HepG2 (cell line): ENCODE data around the gene UGCG. TPM values are rescaled to one million over a fixed set of nuclear protein-coding genes. Genes with fewer than 3 reads are reported as not detected.

Experiments used
- EHMT2 ChIP-seq: fragments of 200-600 bp; sonication (generic); IDR thresholded peaks from 2 replicates; pipeline ENCODE4 v1.7.0; 2017; ENCODE audit warnings: antibody characterized with exemption, low read depth, low read length, borderline replicate concordance
- FOXO4 ChIP-seq: sonication (generic); formaldehyde crosslinking; conservative IDR thresholded peaks from 2 replicates; pipeline ENCODE4 v1.8.1; 2023; ENCODE audit warnings: missing genetic modification reagents
- GABPA ChIP-seq, 2 experiments: IDR thresholded peaks; 2 replicates each; pipeline ENCODE4 v1.6.1; 2011 to 2016; ENCODE audit warnings: low read depth in 2 of 2, low read length in 1 of 2, missing biosample characterization in 1 of 2, missing genetic modification characterization in 1 of 2
- GRHL1 ChIP-seq: sonication (generic); formaldehyde crosslinking; conservative IDR thresholded peaks from 2 replicates; pipeline ENCODE4 v1.8.0; 2022; ENCODE audit warnings: missing genetic modification reagents
- HDAC1 ChIP-seq: sonication (generic); formaldehyde crosslinking; IDR thresholded peaks from 2 replicates; pipeline ENCODE4 v1.5.1; 2020; ENCODE audit warnings: mild to moderate bottlenecking, missing genetic modification reagents
- HIVEP1 ChIP-seq: sonication (generic); formaldehyde crosslinking; IDR thresholded peaks from 2 replicates; pipeline ENCODE4 v1.4.0; 2020; ENCODE audit warnings: mild to moderate bottlenecking, missing genetic modification reagents
- HNF1A ChIP-seq, 2 experiments: sonication (generic) in 1 of 2; formaldehyde crosslinking in 1 of 2; IDR thresholded peaks; 2 replicates each; pipeline versions ENCODE4 v1.4.0 to v1.6.1; 2016 to 2020; ENCODE audit warnings: borderline replicate concordance in 1 of 2, low read depth in 1 of 2, mild to moderate bottlenecking in 1 of 2, missing genetic modification reagents in 1 of 2
- HOXA3 ChIP-seq: sonication (generic); formaldehyde crosslinking; IDR thresholded peaks from 2 replicates; pipeline ENCODE4 v1.5.0; 2020; ENCODE audit warnings: missing genetic modification reagents
- KDM2A ChIP-seq: sonication (generic); formaldehyde crosslinking; IDR thresholded peaks from 2 replicates; pipeline ENCODE4 v1.4.0; 2020; ENCODE audit warnings: low read depth, missing genetic modification reagents, borderline replicate concordance
- KMT2A ChIP-seq: sonication (generic); formaldehyde crosslinking; IDR thresholded peaks from 2 replicates; pipeline ENCODE4 v1.4.0; 2020; ENCODE audit warnings: missing genetic modification reagents
- MAFG ChIP-seq: sonication (generic); formaldehyde crosslinking; IDR thresholded peaks from 2 replicates; pipeline ENCODE4 v1.5.1; 2020; ENCODE audit warnings: mild to moderate bottlenecking, missing genetic modification reagents
- MEIS2 ChIP-seq: sonication (generic); formaldehyde crosslinking; IDR thresholded peaks from 2 replicates; pipeline ENCODE4 v1.9.0; 2021; ENCODE audit warnings: mild to moderate bottlenecking, missing genetic modification reagents
- SCMH1 ChIP-seq: sonication (generic); formaldehyde crosslinking; IDR thresholded peaks from 2 replicates; pipeline ENCODE4 v1.9.0; 2021; ENCODE audit warnings: missing genetic modification reagents, mild to moderate bottlenecking, borderline replicate concordance
- SRSF4 ChIP-seq: fragments of 200-400 bp; formaldehyde crosslinking; IDR thresholded peaks from one replicate; pipeline ENCODE4 v1.6.1; 2018; ENCODE audit warnings: mild to moderate bottlenecking, low read depth, low read length, moderate library complexity; ENCODE audit not compliant: poor library complexity, severe bottlenecking
- polyA plus RNA-seq, 8 experiments: library from polyadenylated mRNA; depleted of rRNA in 3 of 8; stranded (reverse) in 7 of 8; unstranded in 1 of 8; fragments of >200 nt; fragmentation: Illumina TruSeq in 4 of 8; extraction: Trizol in 4 of 8; gene quantifications; 2 replicates each; pipeline versions ENCODE4 v1.2.1 to v1.2.3, GENCODE V29; 2011 to 2016; ENCODE audit warnings: low read depth in 4 of 8, missing spikeins in 1 of 8, mixed read lengths in 1 of 8; ENCODE audit not compliant: insufficient read depth in 1 of 8
- total RNA-seq, 5 experiments: library from RNA; depleted of rRNA; stranded (reverse); fragments of >200 nt; fragmentation: Illumina TruSeq; extraction: Trizol; gene quantifications; 2 replicates each; pipeline ENCODE4 v1.2.3, GENCODE V29; 2016; ENCODE audit warnings: low read depth in 1 of 5
- TF ChIP-seq, protein P1 (sequence below): sonication (generic); formaldehyde crosslinking; IDR thresholded peaks from 2 replicates; pipeline ENCODE4 v1.8.1; 2023; ENCODE audit warnings: mild to moderate bottlenecking, moderate library complexity, missing genetic modification reagents
- TF ChIP-seq, protein P2 (sequence below): sonication (generic); formaldehyde crosslinking; IDR thresholded peaks from 2 replicates; pipeline ENCODE4 v1.4.0; 2020; ENCODE audit warnings: mild to moderate bottlenecking, missing genetic modification reagents

Gene UGCG
- total and polyA plus RNA-seq, 2 of the 13 experiments (the other 11 are each of a cell fraction or from before 2014, with no cell fraction given), result 10.5 to 13.9 TPM

GRCh38 chr9:111895996-111896941 is at the start of gene UGCG (continued):
- TF ChIP-seq GABPA (IDR thresholded peaks at IDR 0.05; ENCODE audit: low read depth, low read length) (no peak; the same call in 1 of the 2 replicates), GABPA (CRISPR knock-in tag; IDR thresholded peaks at IDR 0.05; ENCODE audit: low read depth) (no peak), SCMH1 (CRISPR knock-in tag) (no peak), HIVEP1 (CRISPR knock-in tag) (no peak), KDM2A (no peak; the same call in none of the 2 replicates), FOXO4 (no peak), HOXA3 (CRISPR knock-in tag) (peak; percentile 32; the same call in 1 of the 2 replicates), HDAC1 (CRISPR knock-in tag) (peak; percentile 65), HNF1A (IDR thresholded peaks at IDR 0.05; ENCODE audit: low read depth) (no peak), HNF1A (CRISPR knock-in tag; IDR thresholded peaks at IDR 0.05; ENCODE audit: borderline replicate concordance) (no peak), GRHL1 (no peak), MAFG (CRISPR knock-in tag) (no peak), SRSF4 (no peak), MEIS2 (CRISPR knock-in tag) (peak; percentile 65), EHMT2 (no peak), KMT2A (CRISPR knock-in tag) (peak; percentile 58; the same call in 1 of the 2 replicates)
- TF ChIP-seq, protein P1, sequence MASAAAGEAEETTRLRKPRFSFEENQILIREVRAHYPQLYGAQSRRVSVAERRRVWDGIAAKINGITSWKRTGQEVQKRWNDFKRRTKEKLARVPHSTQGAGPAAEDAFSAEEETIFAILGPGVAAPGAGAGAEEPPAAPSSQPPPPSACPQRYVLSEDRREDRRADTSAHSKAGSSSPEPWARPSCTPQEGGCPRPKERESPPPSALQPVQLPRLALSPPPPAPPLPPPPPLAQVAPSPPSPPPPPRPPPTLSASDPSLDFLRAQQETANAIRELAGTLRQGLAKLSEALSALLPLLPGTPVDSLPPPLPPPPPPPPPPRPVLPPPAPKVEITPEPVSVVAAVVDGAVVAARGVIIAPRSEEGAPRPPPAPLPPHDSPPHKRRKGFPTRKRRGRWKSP (CRISPR knock-in tag), result peak; percentile 40; the same call in 1 of the 2 replicates
- TF ChIP-seq, protein P2, sequence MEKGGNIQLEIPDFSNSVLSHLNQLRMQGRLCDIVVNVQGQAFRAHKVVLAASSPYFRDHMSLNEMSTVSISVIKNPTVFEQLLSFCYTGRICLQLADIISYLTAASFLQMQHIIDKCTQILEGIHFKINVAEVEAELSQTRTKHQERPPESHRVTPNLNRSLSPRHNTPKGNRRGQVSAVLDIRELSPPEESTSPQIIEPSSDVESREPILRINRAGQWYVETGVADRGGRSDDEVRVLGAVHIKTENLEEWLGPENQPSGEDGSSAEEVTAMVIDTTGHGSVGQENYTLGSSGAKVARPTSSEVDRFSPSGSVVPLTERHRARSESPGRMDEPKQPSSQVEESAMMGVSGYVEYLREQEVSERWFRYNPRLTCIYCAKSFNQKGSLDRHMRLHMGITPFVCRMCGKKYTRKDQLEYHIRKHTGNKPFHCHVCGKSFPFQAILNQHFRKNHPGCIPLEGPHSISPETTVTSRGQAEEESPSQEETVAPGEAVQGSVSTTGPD, result no peak
